HG03159 (cell line): Measurements from ENCODE around the gene ZNF101.
"Not testable (repeated sequence)": the region's sequence is repeated elsewhere in the genome, so short reads cannot be mapped to it uniquely, and the experiment has no call there.

Experiments
- ATAC-seq: cut with Tn5 transposase; IDR thresholded peaks from one replicate; pipeline ENCODE4 v1.9.1; 2021; ENCODE audit warnings: mild to moderate bottlenecking, moderate library complexity; ENCODE audit not compliant: unreplicated experiment

ZNF101 gene

DNA sequence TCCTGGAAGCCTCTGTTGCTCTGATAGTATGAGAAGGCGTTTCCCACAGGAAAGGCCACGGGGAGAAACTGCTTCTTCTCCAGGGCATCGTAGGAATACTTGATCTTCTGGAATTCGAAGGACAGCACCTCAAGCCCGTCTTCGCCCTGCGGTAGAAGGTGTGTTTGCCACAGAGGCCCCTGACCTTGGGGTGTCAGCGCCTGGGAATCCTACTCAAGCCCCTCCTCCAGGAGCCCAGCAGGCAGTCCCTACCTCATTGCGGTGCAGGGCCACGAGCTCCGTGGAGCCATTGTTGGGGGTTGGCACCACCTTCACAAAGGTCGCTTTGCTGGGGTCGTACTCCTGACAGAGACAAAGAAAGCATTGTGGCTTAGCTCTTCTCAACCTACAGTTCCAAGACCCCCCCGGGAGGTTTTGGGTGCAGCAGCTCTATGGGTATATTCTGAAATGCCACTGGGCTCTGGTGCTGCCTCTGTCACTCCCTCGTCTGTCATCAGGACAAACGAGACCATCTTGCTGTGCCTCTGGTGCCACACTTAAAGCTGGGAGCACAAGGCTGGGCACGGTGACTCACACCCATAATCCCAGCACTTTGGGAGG is 8.9 kb upstream of the ZNF101 start:
- no peak for ATAC-seq

GRCh38 chr19:19661141-19661674 is 7.4 kb upstream of the ZNF101 start:
- ATAC-seq = no peak

- peak; percentile 44 for ATAC-seq
Measured at GRCh38 chr19:19661675-19662251, 6.9 kb upstream of the ZNF101 start.

DNA sequence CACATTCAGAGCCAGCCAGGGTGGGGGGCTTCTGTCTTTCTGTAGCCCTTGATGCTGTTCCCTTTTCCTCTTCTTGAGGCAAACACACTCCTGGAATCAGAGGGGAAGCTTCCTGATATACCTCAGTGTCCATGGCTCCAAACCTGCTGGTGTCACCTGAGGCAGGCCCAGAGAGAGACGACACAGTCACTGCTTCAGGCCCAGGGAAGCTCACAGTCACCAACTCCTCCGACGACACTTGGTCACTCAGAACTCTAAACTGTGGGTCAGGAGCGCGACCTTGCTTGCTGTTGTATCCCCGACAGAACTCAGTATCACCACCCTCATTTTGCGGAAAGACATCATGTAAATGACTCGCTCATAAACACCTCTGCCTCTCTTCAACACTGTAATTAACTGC is 6.3 kb upstream of the ZNF101 start:
- no peak for ATAC-seq

DNA sequence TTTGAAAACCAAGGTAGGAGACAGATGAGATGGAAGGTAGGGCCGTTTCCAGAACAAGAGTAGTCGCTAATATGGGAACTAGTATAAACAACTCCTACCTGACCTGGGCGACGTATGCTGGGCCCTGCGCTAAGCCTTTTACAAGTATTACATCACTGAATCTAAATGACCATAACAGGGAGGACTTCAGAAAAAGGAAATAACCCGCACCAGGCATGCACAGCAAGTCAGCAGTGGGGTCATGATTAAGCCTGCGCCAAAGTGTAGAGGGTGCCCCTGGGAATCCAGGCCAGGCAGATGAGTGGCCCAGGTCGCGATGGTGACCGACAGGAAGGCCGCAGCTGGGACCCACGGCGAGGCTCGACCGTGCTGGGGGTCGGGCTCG is 5.8 kb upstream of the ZNF101 start:
- ATAC-seq = no peak

DNA sequence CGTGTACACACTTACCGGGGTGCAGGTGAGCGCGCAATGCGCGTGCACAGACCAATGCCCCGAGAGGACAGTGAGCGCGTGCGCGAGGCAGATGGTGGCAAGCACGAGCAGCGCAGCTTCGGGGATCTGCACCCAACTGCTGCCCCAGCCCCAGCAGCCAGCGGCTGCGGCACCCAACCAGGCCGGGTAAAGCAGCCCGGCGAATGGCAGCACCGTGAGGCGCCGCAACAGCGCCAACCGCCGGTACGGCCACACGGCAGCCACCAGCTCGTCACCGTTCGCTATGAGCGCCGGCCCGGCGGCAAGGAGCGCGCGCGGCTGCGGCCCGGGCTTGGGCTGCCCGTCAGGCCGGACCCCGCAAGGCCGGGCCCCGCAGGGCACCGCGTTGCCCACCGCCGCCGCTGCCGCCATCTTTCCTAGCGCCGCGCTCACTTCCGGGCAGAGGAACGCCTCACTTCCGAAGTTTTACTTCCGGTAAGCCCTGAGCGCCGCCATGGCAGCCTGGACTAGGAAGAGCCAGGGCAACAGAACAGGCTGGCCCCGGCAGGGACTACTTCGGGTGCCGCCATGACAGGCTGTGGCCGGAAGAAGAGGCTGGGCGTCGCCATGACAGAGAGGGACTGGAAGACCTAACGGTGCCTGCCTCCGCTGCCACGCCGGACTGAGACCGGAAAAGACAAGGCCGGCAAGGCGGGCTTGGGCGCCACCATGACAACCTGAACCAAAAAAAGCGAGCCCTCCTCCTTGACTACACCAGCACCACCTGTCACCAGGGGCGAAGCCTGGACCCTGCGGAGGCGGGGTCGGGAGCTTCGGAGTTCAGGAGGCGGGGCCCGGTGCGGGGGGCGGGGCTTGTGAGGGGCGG is 5.2 kb upstream of the ZNF101 start, which contains the start of gene ATP13A1:
Gene ATP13A1, minus strand, starts transcription at position 421 of the 865 bp plus-strand sequence. Its CDS starts 10 bp downstream, at position 411.
- peak; percentile 61 for ATAC-seq

DNA sequence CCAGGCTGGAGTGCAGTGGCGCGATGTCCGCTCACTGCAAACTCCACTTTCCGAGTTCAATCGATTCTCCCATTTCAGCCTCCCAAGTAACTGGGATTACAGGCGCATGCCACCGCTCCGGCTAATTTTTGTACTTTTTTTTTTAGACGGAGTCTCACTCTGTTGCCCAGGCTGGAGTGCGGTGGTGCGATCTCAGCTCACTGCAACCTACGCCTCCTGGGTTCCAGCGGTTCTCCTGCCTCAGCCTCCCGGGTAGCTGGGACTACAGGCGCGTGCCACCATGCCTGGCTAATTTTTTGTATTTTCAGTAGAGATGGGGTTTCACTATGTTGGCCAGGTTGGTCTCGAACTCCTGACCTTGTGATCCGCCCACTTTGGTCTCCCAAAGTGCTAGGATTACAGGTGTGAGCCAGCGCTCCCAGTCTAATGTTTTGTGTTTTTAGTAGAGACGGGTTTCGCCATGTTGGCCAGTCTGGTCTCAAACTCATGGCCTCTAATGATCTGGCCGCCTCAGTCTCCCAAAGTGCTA is 3.2 kb upstream of the ZNF101 start:
- ATAC-seq = not testable (repeated sequence)

DNA sequence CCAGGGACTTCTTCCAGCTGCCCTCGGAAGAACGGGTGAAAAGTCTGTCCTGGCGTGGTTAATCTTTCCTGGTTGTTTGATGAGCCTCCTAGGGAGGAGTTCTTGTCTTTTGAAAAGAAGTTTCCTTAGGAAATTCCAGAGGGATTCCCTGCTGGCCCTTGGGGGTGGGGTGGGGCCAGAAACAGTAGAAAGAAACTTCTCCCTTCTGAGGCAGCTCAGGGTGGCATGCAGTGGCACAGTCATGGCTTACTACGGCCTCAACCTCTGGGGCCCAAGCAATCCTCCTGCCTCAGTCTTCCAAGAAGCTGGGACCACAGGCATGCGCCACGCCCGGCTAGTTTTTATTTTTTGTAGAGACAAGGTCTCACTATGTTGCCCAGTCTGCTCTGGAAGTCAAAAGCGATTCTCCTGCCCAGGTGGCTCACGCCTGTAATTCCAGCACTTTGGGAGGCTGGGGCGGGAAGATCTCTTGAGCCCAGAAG is 1.5 kb downstream of the ZNF101 start:
- ATAC-seq = no peak

DNA sequence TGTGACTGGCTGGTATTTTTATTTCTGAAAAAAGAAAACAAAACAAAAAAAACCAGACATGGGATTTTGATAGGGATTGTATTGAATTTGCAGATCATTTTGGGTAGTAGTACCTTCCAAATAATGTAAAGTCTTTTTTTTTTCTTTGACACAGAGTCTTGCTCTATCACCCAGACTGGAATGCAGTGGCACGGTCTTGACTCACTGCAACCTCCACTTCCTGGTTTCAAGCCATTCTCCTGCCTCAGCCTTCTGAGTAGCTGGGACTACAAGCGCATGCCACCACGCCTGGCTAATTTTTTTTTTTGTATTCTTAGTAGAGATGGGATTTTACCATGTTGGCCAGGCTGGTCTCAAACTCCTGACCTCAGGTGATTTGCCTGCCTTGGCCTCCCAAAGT is 4.2 kb downstream of the ZNF101 start:
- ATAC-seq = no peak

GRCh38 chr19:19674315-19674714 is 5.7 kb downstream of the ZNF101 start:
- no peak for ATAC-seq

DNA sequence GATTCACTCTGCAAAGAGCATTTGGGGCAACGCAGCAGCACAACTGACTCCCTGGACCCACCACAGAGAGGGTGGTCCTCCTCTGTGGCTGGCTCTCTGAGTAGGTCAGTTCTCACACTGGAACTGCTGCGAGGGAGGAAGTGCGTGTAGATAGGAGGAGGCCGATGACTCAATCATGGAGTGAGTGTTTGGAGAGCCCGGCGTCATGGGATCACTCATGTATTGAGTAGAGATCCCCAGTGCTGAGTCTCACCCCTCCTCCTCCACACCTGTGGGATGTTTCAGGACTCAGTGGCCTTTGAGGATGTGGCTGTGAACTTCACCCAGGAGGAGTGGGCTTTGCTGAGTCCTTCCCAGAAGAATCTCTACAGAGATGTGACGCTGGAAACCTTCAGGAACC is 8.9 kb downstream of the ZNF101 start:
- no peak for ATAC-seq

DNA sequence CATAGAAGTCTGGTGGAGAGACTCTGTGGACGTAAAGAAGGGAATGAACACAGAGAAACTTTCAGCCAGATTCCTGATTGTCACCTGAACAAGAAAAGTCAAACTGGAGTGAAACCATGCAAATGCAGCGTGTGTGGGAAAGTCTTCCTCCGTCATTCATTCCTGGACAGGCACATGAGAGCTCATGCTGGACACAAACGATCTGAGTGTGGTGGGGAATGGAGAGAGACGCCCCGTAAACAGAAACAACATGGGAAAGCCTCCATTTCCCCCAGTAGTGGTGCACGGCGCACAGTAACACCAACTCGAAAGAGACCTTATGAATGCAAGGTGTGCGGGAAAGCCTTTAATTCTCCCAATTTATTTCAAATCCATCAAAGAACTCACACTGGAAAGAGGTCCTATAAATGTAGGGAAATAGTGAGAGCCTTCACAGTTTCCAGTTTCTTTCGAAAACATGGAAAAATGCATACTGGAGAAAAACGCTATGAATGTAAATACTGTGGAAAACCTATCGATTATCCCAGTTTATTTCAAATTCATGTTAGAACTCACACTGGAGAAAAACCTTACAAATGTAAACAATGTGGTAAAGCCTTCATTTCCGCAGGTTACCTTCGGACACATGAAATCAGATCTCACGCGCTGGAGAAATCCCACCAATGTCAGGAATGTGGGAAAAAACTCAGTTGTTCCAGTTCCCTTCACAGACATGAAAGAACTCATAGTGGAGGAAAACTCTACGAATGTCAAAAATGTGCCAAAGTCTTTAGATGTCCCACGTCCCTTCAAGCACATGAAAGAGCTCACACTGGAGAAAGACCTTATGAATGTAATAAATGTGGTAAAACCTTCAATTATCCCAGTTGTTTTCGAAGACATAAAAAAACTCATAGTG is 10.8 kb downstream of the ZNF101 start:
- no peak for ATAC-seq

GRCh38 chr19:19686119-19686518 is 17.5 kb downstream of the ZNF101 start:
- not testable (repeated sequence) for ATAC-seq

DNA sequence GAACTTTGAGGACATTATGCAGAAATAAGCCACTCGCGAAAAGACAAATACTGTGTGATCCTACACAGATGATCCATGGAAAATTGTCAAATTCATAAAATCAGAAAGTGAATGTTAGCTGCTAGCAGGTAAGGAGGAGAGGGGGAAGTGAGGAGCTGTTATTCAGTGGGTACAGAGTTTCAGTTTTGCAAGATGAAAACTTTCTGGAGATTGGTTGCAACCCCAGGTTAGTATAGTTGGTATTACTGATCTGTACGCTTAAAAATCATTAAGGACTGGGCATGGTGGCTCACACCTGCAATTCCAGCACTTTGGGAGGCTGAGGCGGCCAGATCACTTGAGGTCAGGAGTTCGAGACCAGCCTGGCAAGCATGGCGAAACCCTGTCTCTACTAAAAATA is 17.9 kb downstream of the ZNF101 start:
- no peak for ATAC-seq

- no peak for ATAC-seq
Measured at GRCh38 chr19:19687090-19687489, 18.5 kb downstream of the ZNF101 start.

- not testable (repeated sequence) for ATAC-seq
Measured at GRCh38 chr19:19689023-19689422, 20.4 kb downstream of the ZNF101 start.

GRCh38 chr19:19691683-19692082 is 23.0 kb downstream of the ZNF101 start:
- no peak for ATAC-seq

DNA sequence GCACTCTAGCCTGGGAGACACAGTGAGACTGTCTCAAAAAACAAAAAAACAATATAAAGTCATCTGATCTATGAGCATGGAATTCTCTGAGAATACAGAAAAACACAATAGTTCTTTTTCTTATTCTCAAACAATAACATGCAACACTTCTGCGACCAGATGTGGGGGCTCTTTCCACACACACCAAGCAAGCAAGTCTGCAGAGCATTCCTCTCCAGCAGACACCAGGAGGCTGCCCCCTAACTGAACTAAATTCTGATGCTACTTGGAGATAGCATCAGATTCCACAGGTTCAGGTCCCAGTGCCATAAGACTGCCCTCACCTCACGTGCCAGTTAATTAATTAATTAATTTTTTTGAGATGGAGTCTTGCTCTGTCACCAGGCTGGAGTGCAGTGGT is 27.7 kb downstream of the ZNF101 start:
- no peak for ATAC-seq

GRCh38 chr19:19697589-19697988 is 28.9 kb downstream of the ZNF101 start:
- ATAC-seq = no peak

DNA sequence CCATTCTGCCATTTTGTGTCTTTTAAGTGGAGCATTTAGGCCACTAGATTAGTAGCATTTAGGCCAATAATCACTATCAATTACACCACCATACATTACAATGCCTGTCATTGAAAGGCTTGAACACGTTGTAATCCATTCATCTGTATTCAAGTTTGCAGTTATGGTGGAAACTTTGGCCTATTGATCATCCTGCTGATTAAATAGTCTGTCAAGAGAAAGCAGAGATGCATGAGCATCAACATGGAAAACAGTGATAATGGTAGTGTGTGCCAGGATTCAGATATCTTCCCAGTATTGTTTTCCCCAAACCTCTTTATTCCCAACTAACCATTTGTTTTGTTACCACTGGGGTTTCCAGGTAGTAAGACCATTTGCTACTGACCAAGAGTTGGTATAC is 31.9 kb downstream of the ZNF101 start:
- not testable (repeated sequence) for ATAC-seq
